IMR-90 (cell line): ENCODE measurements around the gene IL12RB1. TPM values are rescaled to one million over a fixed set of nuclear protein-coding genes. Genes with fewer than 3 reads are reported as not detected.

Experiments
- ATAC-seq: fragments of 200-7000 bp; cut with Tn5 transposase; 2 replicates; pipeline ENCODE4 v1.9.1; 2020; ENCODE audit warnings: low read depth, mild to moderate bottlenecking, moderate library complexity
- BruUV-seq: library from RNA; stranded (reverse); fragments of 400-500 nt; replicated peaks from 2 replicates; lab custom pipeline; 2021; lab: Mats Ljungman, UMichigan
- CTCF ChIA-PET: fragments of 300-600 bp; formaldehyde crosslinking; extraction: SDS; loops from one replicate; lab custom pipeline; 2021; ENCODE audit warnings: antibody characterized with exemption; lab: Yijun Ruan, JAX
- POLR2A ChIA-PET: fragments of 300-600 bp; sonication (Branson Sonifier 250); formaldehyde crosslinking; loops from one replicate; lab custom pipeline; 2022; ENCODE audit warnings: antibody characterized with exemption; ENCODE audit not compliant: unreplicated experiment; lab: Charles Lee
- DNase-seq: peaks from one replicate; pipeline ENCODE4 v3.0.0; 2013
- H2AFZ ChIP-seq: replicated peaks from 2 replicates; pipeline ENCODE3; 2013; ENCODE audit warnings: low read length, mild to moderate bottlenecking; ENCODE audit not compliant: poor library complexity
- H2AK5ac ChIP-seq: 2 replicates; pipeline ENCODE4 v1.6.1; 2013; ENCODE audit warnings: low read depth, low read length, inconsistent platforms
- H2AK9ac ChIP-seq: replicated peaks from 2 replicates; pipeline ENCODE3; 2013; ENCODE audit warnings: mild to moderate bottlenecking, low read depth, low read length, moderate library complexity; ENCODE audit not compliant: poor library complexity
- H2BK120ac ChIP-seq: 2 replicates; pipeline ENCODE4 v1.6.1; 2013; ENCODE audit warnings: low read depth, low read length, inconsistent platforms
- H2BK15ac ChIP-seq: 3 replicates; pipeline ENCODE4 v1.6.1; 2013; ENCODE audit warnings: low read depth, low read length, inconsistent platforms
- H2BK20ac ChIP-seq: 2 replicates; pipeline ENCODE4 v1.6.1; 2013; ENCODE audit warnings: low read depth, mild to moderate bottlenecking, inconsistent platforms, low read length, moderate library complexity
- H2BK5ac ChIP-seq: 2 replicates; pipeline ENCODE4 v1.6.1; 2013; ENCODE audit warnings: mild to moderate bottlenecking, low read depth, low read length, inconsistent platforms; ENCODE audit not compliant: poor library complexity, severe bottlenecking
- H3K14ac ChIP-seq: replicated peaks from 2 replicates; pipeline ENCODE4 v1.6.1; 2013; ENCODE audit warnings: low read depth, low read length, inconsistent platforms
- H3K18ac ChIP-seq: 2 replicates; pipeline ENCODE4 v1.6.1; 2013; ENCODE audit warnings: low read depth, low read length, control low read depth
- H3K23ac ChIP-seq: 2 replicates; pipeline ENCODE4 v1.6.1; 2013; ENCODE audit warnings: low read depth, low read length, inconsistent platforms
- H3K27ac ChIP-seq: 2 replicates; pipeline ENCODE4 v1.5.1; 2013; ENCODE audit warnings: mild to moderate bottlenecking, control low read depth, low read length; ENCODE audit not compliant: insufficient read depth
- H3K27me3 ChIP-seq: 2 replicates; pipeline ENCODE4 v1.6.1; 2013; ENCODE audit warnings: low read length; ENCODE audit not compliant: control insufficient read depth, insufficient read depth
- H3K36me3 ChIP-seq: 2 replicates; pipeline ENCODE4 v1.6.1; 2013; ENCODE audit warnings: low read length, mixed read lengths; ENCODE audit not compliant: control insufficient read depth, insufficient read depth
- H3K4ac ChIP-seq: 2 replicates; pipeline ENCODE4 v1.6.1; 2013; ENCODE audit warnings: low read depth, low read length, inconsistent platforms
- H3K4me1 ChIP-seq: 2 replicates; pipeline ENCODE4 v1.6.1; 2013; ENCODE audit warnings: low read length, mixed read lengths; ENCODE audit not compliant: control insufficient read depth, insufficient read depth
- H3K4me2 ChIP-seq: 2 replicates; pipeline ENCODE4 v1.6.1; 2013; ENCODE audit warnings: low read depth, mild to moderate bottlenecking, control low read depth, low read length, moderate library complexity
- H3K4me3 ChIP-seq: 2 replicates; pipeline ENCODE4 v1.5.1; 2013; ENCODE audit warnings: low read depth, mild to moderate bottlenecking, control low read depth, low read length, moderate library complexity; ENCODE audit not compliant: insufficient read depth
- H3K56ac ChIP-seq: 2 replicates; pipeline ENCODE4 v1.6.1; 2013; ENCODE audit warnings: low read length, inconsistent platforms; ENCODE audit not compliant: insufficient read depth; ENCODE audit errors: extremely low read depth
- H3K79me1 ChIP-seq, 2 experiments: 2 replicates each; pipeline ENCODE4 v1.6.1; 2013; ENCODE audit warnings: low read length in 2 of 2, inconsistent platforms in 1 of 2, low read depth in 1 of 2
- H3K9ac ChIP-seq: 2 replicates; pipeline ENCODE4 v1.6.1; 2013; ENCODE audit warnings: low read depth, low read length, control low read depth
- H3K9me1 ChIP-seq: 2 replicates; pipeline ENCODE4 v1.6.1; 2013; ENCODE audit warnings: low read length, inconsistent platforms; ENCODE audit not compliant: insufficient read depth
- H3K9me3 ChIP-seq: 2 replicates; pipeline ENCODE4 v1.6.1; 2013; ENCODE audit warnings: low read length; ENCODE audit not compliant: control insufficient read depth, insufficient read depth
- H4K20me1 ChIP-seq: 2 replicates; pipeline ENCODE4 v1.6.1; 2013; ENCODE audit warnings: low read length, inconsistent platforms; ENCODE audit not compliant: insufficient read depth
- H4K5ac ChIP-seq: 2 replicates; pipeline ENCODE4 v1.6.1; 2013; ENCODE audit warnings: mild to moderate bottlenecking, low read depth, low read length, control low read depth
- H4K8ac ChIP-seq, 2 experiments: 2 replicates each; pipeline ENCODE4 v1.6.1; 2013; ENCODE audit warnings: low read depth in 2 of 2, low read length in 2 of 2, control low read depth in 1 of 2, inconsistent platforms in 1 of 2
- H4K91ac ChIP-seq: 2 replicates; pipeline ENCODE4 v1.6.1; 2013; ENCODE audit warnings: low read depth, low read length, inconsistent platforms; ENCODE audit not compliant: insufficient read depth
- BHLHE40 ChIP-seq: fragments of 150-350 bp; IDR thresholded peaks from 2 replicates; pipeline ENCODE4 v1.6.1; 2016; ENCODE audit warnings: mild to moderate bottlenecking, low read depth, low read length
- CEBPB ChIP-seq: IDR thresholded peaks from 2 replicates; pipeline ENCODE4 v1.6.1; 2012; ENCODE audit warnings: low read depth, low read length, improper control_type of control experiment
- CHD1 ChIP-seq: IDR thresholded peaks from 2 replicates; pipeline ENCODE4 v1.6.1; 2012; ENCODE audit warnings: low read depth, low read length, improper control_type of control experiment
- CTCF ChIP-seq: conservative IDR thresholded peaks from 2 replicates; pipeline ENCODE4 v1.5.1; 2012; ENCODE audit warnings: mild to moderate bottlenecking, low read depth, low read length, improper control_type of control experiment
- ELK1 ChIP-seq: fragments of 150-350 bp; IDR thresholded peaks from 2 replicates; pipeline ENCODE4 v1.6.1; 2016; ENCODE audit warnings: low read depth, mild to moderate bottlenecking, low read length, moderate library complexity, borderline replicate concordance
- MAZ ChIP-seq: IDR thresholded peaks from 2 replicates; pipeline ENCODE4 v1.6.1; 2012; ENCODE audit warnings: low read depth, mild to moderate bottlenecking, low read length, improper control_type of control experiment, moderate library complexity, borderline replicate concordance
- MXI1 ChIP-seq: IDR thresholded peaks from 2 replicates; pipeline ENCODE4 v1.6.1; 2012; ENCODE audit warnings: low read depth, mild to moderate bottlenecking, low read length, moderate library complexity, borderline replicate concordance
- POLR2A ChIP-seq: IDR thresholded peaks from 2 replicates; pipeline ENCODE4 v1.6.1; 2012; ENCODE audit warnings: mild to moderate bottlenecking, low read depth, low read length
- RCOR1 ChIP-seq: IDR thresholded peaks from 2 replicates; pipeline ENCODE4 v1.6.1; 2012; ENCODE audit warnings: mild to moderate bottlenecking, low read length, improper control_type of control experiment; ENCODE audit not compliant: insufficient replicate concordance
- RFX5 ChIP-seq: IDR thresholded peaks from 2 replicates; pipeline ENCODE4 v1.8.0; 2012; ENCODE audit warnings: low read depth, mild to moderate bottlenecking, low read length, moderate library complexity
- USF2 ChIP-seq: fragments of 150-350 bp; IDR thresholded peaks from 2 replicates; pipeline ENCODE4 v1.6.1; 2017; ENCODE audit warnings: mild to moderate bottlenecking, antibody characterized with exemption, low read length, low read depth
- WGBS, 2 experiments: methylation state at CpG; one replicate each; pipeline versions ENCODE4 v1.1.5 to v1.1.7; 2013; ENCODE audit warnings: missing lambda C conversion rate in 2 of 2; ENCODE audit not compliant: insufficient read length in 1 of 2; ENCODE audit errors: extremely low coverage in 2 of 2; 5-methylcytosine and 5-hydroxymethylcytosine counted together
- dilution Hi-C: fragments of 300-500 bp; cut with HindIII; formaldehyde crosslinking; loops from one replicate; pipeline ENCODE4 v1.14.3; 2018; ENCODE audit warnings: low sequenced_read_pairs; ENCODE audit not compliant: unreplicated experiment
- in situ Hi-C: fragments of 300-500 bp; cut with MboI; formaldehyde crosslinking; loops from 3 replicates; pipeline ENCODE4 v1.14.3; 2019; ENCODE audit warnings: low sequenced_read_pairs, inconsistent platforms, mixed read lengths
- intact Hi-C: fragments of 100-400 bp; cut with micrococcal nuclease; formaldehyde crosslinking; loops from 2 replicates; pipeline ENCODE4 v1.10.0; 2022
- polyA plus RNA-seq, 3 experiments: library from polyadenylated mRNA; depleted of rRNA; stranded (reverse); fragments of >200 nt; gene quantifications; 2 replicates each; pipeline ENCODE4 v1.2.3, GENCODE V29; 2012; ENCODE audit warnings: low replicate concordance in 1 of 3
- total RNA-seq: library from RNA; depleted of rRNA; stranded (reverse); fragments of >200 nt; gene quantifications from 2 replicates; pipeline ENCODE4 v1.2.3, GENCODE V29; 2012

IL12RB1 gene
- total and polyA plus RNA-seq, 2 of the 4 experiments (the other 2 are of a cell fraction): not detected

DNA sequence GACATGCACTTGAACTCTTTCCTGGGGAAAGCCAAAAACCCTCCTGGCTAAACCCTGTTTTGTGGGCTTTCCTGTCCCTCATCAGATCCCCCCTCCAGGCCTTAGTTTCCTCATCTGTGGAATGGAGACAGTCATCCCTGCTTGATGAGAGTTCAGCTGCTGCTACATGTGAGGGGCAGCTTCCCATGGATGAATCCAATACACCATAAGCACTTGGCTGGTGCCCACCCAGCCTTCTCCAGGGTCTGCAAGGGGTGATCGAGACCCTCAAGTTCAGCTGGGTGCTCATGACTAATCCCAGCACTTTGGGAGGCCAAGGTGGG, 21.6 kb downstream of the IL12RB1 start:
- no peak for ATAC-seq
- no peaks in the 10 kb centered on the region for H4K20me1 ChIP-seq
- peaks cover 16% of the 10 kb centered on the region for H3K27me3 ChIP-seq
- no peak overlapping the region for H3K4me3 ChIP-seq
- H2BK120ac ChIP-seq: no peak overlapping the region
- H3K36me3 ChIP-seq: no peaks in the 10 kb centered on the region
- WGBS, 2 experiments: no CpG with 5 or more reads among the region's 1 CpG
- in situ Hi-C loops: loop anchor here (25.0 kb wide), 1 partner anchor 128 kb away; the partner anchor contains the start of gene CCDC124
- no peak overlapping the region for H2AFZ ChIP-seq
- H3K4me2 ChIP-seq: no peak overlapping the region
- H2BK5ac ChIP-seq: no peak overlapping the region
- no peak for DNase-seq
- H2AK9ac ChIP-seq: no peak overlapping the region
- no peak overlapping the region for H4K5ac ChIP-seq
- no peak overlapping the region for H2AK5ac ChIP-seq
- H4K91ac ChIP-seq: no peak overlapping the region
- no peak overlapping the region for H3K4ac ChIP-seq
- H3K9me3 ChIP-seq: 0 out of 2 replicates have a peak, but pooled peaks cover 2% of the 10 kb centered on the region
- TF ChIP-seq MAZ: no peak
- TF ChIP-seq CEBPB: no peak
- no peak for TF ChIP-seq ELK1
- no peak for TF ChIP-seq CTCF
- no peak for TF ChIP-seq POLR2A
- no peak for TF ChIP-seq CHD1
- no peak for TF ChIP-seq USF2
- TF ChIP-seq BHLHE40: no peak
- no peak for TF ChIP-seq MXI1
- TF ChIP-seq RFX5: no peak
- TF ChIP-seq RCOR1: no peak
- H3K56ac ChIP-seq: no peak overlapping the region
- H2BK15ac ChIP-seq: no peak overlapping the region
- no TSS peak for BruUV-seq
- POLR2A ChIA-PET: no interaction called here
- no peaks in the 10 kb centered on the region for H3K79me1 ChIP-seq
- intact Hi-C loops: no loop called here
- no peak overlapping the region for H3K18ac ChIP-seq
- H4K8ac ChIP-seq: no peak overlapping the region
- no peak overlapping the region for H3K9ac ChIP-seq
- dilution Hi-C loops: no loop called here
- CTCF ChIA-PET: no interaction called here
- no peaks in the 10 kb centered on the region for H3K4me1 ChIP-seq
- H2BK20ac ChIP-seq: no peak overlapping the region
- no peaks in the 10 kb centered on the region for H3K9me1 ChIP-seq
- no peak overlapping the region for H3K14ac ChIP-seq
- no peak overlapping the region for H3K27ac ChIP-seq
- H3K23ac ChIP-seq: no peak overlapping the region
